IPS-NIHi11 (cell line): ENCODE data around the gene CDR2L.
"Not testable (repeated sequence)": the region's sequence is repeated elsewhere in the genome, so short reads cannot be mapped to it uniquely, and the experiment has no call there.

ENCODE experiments used
- DNase-seq: peaks from one replicate; pipeline ENCODE4 v3.0.0; 2012; ENCODE audit warnings: mixed read lengths, low spot score

CDR2L gene

GRCh38 chr17:74959826-74960515 lies 27.5 kb upstream of the CDR2L start:
- DNase-seq = no peak

- peak; percentile 75 for DNase-seq
These were observed 26.7 kb upstream of the CDR2L start for GRCh38 chr17:74960570-74961342.

GRCh38 chr17:74961657-74962350 lies 25.6 kb upstream of the CDR2L start:
- DNase-seq = peak; percentile 91

GRCh38 chr17:74962622-74963394 lies 24.6 kb upstream of the CDR2L start:
- DNase-seq = no peak

GRCh38 chr17:74963656-74964055 lies 23.8 kb upstream of the CDR2L start:
- no peak for DNase-seq

GRCh38 chr17:74964246-74964761 lies 23.1 kb upstream of the CDR2L start:
- DNase-seq = no peak

- DNase-seq = no peak
These were observed 22.3 kb upstream of the CDR2L start for GRCh38 chr17:74964988-74965622.

GRCh38 chr17:74968361-74968780 lies 19.1 kb upstream of the CDR2L start:
- no peak for DNase-seq

GRCh38 chr17:74969501-74969900 lies 17.9 kb upstream of the CDR2L start:
- not testable (repeated sequence) for DNase-seq

GRCh38 chr17:74970395-74970794 lies 17.0 kb upstream of the CDR2L start:
- no peak for DNase-seq

- DNase-seq = no peak
These were observed 16.2 kb upstream of the CDR2L start for GRCh38 chr17:74971069-74971841.

- DNase-seq = no peak
These were observed 15.7 kb upstream of the CDR2L start for GRCh38 chr17:74971842-74972106.

GRCh38 chr17:74972107-74972972 lies 15.1 kb upstream of the CDR2L start, which contains the start of gene HID1:
Gene HID1 (minus strand): TSS chr17:74972759. CDS start chr17:74972656, 103 bp downstream.
- peak; percentile 99 for DNase-seq

GRCh38 chr17:74972973-74973328 lies 14.5 kb upstream of the CDR2L start:
- DNase-seq = no peak

GRCh38 chr17:74975943-74976342 lies 11.5 kb upstream of the CDR2L start:
- no peak for DNase-seq

GRCh38 chr17:74977802-74978201 lies 9.6 kb upstream of the CDR2L start:
- no peak for DNase-seq

GRCh38 chr17:74978240-74978639 lies 9.2 kb upstream of the CDR2L start:
- no peak for DNase-seq

GRCh38 chr17:74979408-74980146 lies 7.9 kb upstream of the CDR2L start:
- DNase-seq = no peak

- no peak for DNase-seq
These were observed 6.0 kb upstream of the CDR2L start for GRCh38 chr17:74981318-74981978.
